Measurements from ENCODE around the gene PNPLA6. TPM values are rescaled to one million over a fixed set of nuclear protein-coding genes. Genes with fewer than 3 reads are reported as not detected.

Gene PNPLA6
- total RNA-seq, 4 donors from 2014 or later = 54.9 to 111 (median 75.2) TPM

- H3K27me3 ChIP-seq = peaks cover 98% of the 10 kb centered on the region
Observed at GRCh38 chr19:7600721-7601120, 65.2 kb downstream of the PNPLA6 start.

GRCh38 chr19:7602240-7602934, 66.9 kb downstream of the PNPLA6 start:
- peaks cover 98% of the 10 kb centered on the region for H3K27me3 ChIP-seq
- TF ChIP-seq POLR2A (IDR thresholded peaks at IDR 0.05) (no peak), EP300 (IDR thresholded peaks at IDR 0.05) (no peak), CTCF (IDR thresholded peaks at IDR 0.05) (no peak), POLR2AphosphoS5 (IDR thresholded peaks at IDR 0.05) (no peak)
- no peak overlapping the region for H3K4me3 ChIP-seq
- no peak overlapping the region for H3K27ac ChIP-seq
- no peaks in the 10 kb centered on the region for H3K9me3 ChIP-seq
- no peaks in the 10 kb centered on the region for H3K4me1 ChIP-seq
- 32 to 61% methylated on average over 5 to 15 of the region's 15 CpGs for WGBS, 2 donors (ENCODE audit: low coverage in 1 of 2)
- H3K36me3 ChIP-seq = no peaks in the 10 kb centered on the region
- ATAC-seq = no peak

More at GRCh38 chr19:7600721-7601120, 65.2 kb downstream of the PNPLA6 start:
- TF ChIP-seq POLR2A (IDR thresholded peaks at IDR 0.05) = no peak
- Histone ChIP-seq H3K36me3 (no peaks in the 10 kb centered on the region), H3K9me3 (no peaks in the 10 kb centered on the region), H3K27ac (no peak overlapping the region), H3K4me3 (no peak overlapping the region), H3K4me1 (peaks cover 0 to 11% (median 0%) of the 10 kb centered on the region in 3 donors)
- ATAC-seq = no peak

- 67 to 69% methylated on average over 5 to 11 of the region's 11 CpGs for WGBS, 2 donors (ENCODE audit: low coverage in 1 of 2)
- Histone ChIP-seq H3K9me3 (no peaks in the 10 kb centered on the region), H3K27ac (no peak overlapping the region), H3K4me3 (no peak overlapping the region), H3K4me1 (no peaks in the 10 kb centered on the region), H3K27me3 (peaks cover 98% of the 10 kb centered on the region), H3K36me3 (no peaks in the 10 kb centered on the region)
- ATAC-seq = no peak
- TF ChIP-seq POLR2AphosphoS5 (IDR thresholded peaks at IDR 0.05) (no peak), EP300 (IDR thresholded peaks at IDR 0.05) (no peak), CTCF (IDR thresholded peaks at IDR 0.05) (no peak), POLR2A (IDR thresholded peaks at IDR 0.05) (no peak)
Observed at GRCh38 chr19:7602935-7603497, 67.5 kb downstream of the PNPLA6 start.

GRCh38 chr19:7603919-7604318, 68.4 kb downstream of the PNPLA6 start:
- Histone ChIP-seq H3K27me3 (peaks cover 89% of the 10 kb centered on the region), H3K4me3 (no peak overlapping the region), H3K9me3 (no peaks in the 10 kb centered on the region), H3K27ac (no peak overlapping the region), H3K4me1 (no peaks in the 10 kb centered on the region), H3K36me3 (no peaks in the 10 kb centered on the region)
- no peak for ATAC-seq
- 56 to 79% methylated on average over 3 to 7 of the region's 9 CpGs for WGBS, 2 donors (ENCODE audit: low coverage in 1 of 2)
- no peak for TF ChIP-seq POLR2A (IDR thresholded peaks at IDR 0.05)
- TF ChIP-seq EP300 (IDR thresholded peaks at IDR 0.05) = no peak
- TF ChIP-seq POLR2AphosphoS5 (IDR thresholded peaks at IDR 0.05) = no peak
- TF ChIP-seq CTCF (IDR thresholded peaks at IDR 0.05) = no peak

- Histone ChIP-seq H3K36me3 (no peaks in the 10 kb centered on the region), H3K4me1 (no peaks in the 10 kb centered on the region), H3K9me3 (no peaks in the 10 kb centered on the region), H3K4me3 (no peak overlapping the region), H3K27me3 (peaks cover 73% of the 10 kb centered on the region), H3K27ac (no peak overlapping the region)
- 61 to 68% methylated on average over 7 to 14 of the region's 14 CpGs for WGBS, 2 donors (ENCODE audit: low coverage in 1 of 2)
- no peak for TF ChIP-seq CTCF (IDR thresholded peaks at IDR 0.05)
- TF ChIP-seq POLR2AphosphoS5 (IDR thresholded peaks at IDR 0.05) = no peak
- no peak for TF ChIP-seq POLR2A (IDR thresholded peaks at IDR 0.05)
- no peak for TF ChIP-seq EP300 (IDR thresholded peaks at IDR 0.05)
- ATAC-seq = no peak
Observed at GRCh38 chr19:7605490-7606222, 70.1 kb downstream of the PNPLA6 start.
